NK-92 treated with Interleukin-12 subunit alpha and Interleukin-12 subunit beta, amount 100 ng/mL, for 24 hours (cell line): Measurements from ENCODE around the gene LMBR1L.
"Not testable (repeated sequence)": the region's sequence is repeated elsewhere in the genome, so short reads cannot be mapped to it uniquely, and the experiment has no call there.

Source experiments
- DNase-seq: peaks from one replicate; lab custom pipeline; 2025; lab: John Stamatoyannopoulos, UW

LMBR1L gene

GRCh38 chr12:49110464-49111155 lies at the start of gene LMBR1L:
LMBR1L (minus strand) TSS chr12:49110847; CDS start chr12:49110555, 292 bp downstream.
- peak; percentile 91 for DNase-seq

DNA sequence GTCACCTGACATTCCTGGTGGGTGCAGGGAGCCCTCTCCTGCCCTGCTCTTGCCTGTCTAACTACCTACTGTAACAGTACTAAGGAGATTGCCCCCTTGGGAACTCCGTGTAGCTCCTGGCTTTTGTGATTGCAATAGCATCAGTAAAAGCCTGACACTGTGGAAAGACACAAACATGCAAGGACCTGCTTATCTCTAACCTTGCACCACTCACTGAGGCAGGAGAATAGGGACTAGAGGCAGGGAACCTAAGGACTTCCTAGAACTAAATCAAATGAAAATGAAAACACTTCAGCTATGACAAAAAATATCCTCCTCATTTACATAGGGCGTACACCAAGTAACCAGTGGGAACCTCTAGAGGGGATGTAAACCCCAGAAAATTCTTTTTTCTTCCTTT lies 49.8 kb upstream of the LMBR1L start:
- DNase-seq: no peak

DNA sequence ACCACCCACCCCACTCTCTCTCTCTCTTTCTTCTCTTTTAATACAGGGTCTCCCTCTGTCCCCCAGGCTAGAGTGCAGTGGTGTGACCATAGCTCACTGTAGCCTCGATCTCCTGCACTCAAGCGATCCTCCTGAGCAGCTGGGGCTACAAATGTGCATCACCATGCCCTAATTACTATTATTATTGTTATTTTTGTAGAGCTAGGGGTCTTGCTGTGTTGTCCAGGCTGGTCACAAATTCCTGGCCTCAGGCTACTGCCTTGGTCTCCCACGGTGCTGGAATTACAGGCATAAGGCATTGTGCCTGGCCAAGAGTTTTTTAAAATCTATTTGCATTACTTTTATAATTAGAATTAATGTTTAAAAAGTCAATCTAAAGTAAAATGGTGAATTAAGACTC lies 43.6 kb upstream of the LMBR1L start:
- no peak for DNase-seq

DNA sequence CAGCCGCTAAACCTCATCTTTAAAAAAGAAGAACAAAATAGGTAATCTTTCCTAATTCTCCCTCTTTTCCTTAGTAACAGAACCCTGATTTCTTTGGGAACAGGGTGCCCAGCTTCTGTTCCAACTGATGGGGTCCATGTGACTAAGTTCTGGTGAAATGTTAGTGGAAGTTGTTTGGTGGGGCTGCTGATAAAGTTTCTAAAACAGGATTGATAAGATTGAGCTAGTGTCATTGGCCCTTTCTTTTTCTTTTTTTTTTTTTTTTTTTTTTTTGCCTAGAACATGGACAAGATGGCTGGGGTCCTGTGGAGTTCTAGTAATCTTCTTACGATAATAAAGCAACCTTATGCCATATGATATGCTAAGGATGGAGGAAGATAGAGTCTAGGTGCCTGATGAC lies 36.7 kb upstream of the LMBR1L start:
- DNase-seq: no peak

- no peak for DNase-seq
Measured at GRCh38 chr12:49146406-49146805, 35.8 kb upstream of the LMBR1L start.

DNA sequence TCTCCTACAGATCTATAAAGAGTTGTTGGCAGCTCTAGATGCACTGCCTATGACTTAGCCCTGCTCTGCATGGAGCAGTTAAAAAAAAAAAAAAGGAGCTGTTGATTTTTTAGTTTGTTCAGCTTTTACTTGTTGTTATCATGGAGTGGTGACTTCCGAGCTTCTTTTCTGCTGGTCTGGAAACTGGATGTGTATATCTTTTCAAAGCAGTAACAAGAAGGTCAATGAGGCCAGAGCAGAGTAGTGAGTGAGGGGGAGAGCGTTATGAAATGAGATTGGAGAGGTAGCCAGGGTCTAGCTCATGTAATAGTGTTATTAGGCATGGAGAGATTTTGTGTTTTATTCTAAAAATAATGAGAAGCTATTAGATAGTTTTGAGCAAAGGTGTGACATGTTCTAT lies 33.7 kb upstream of the LMBR1L start:
- no peak for DNase-seq

DNA sequence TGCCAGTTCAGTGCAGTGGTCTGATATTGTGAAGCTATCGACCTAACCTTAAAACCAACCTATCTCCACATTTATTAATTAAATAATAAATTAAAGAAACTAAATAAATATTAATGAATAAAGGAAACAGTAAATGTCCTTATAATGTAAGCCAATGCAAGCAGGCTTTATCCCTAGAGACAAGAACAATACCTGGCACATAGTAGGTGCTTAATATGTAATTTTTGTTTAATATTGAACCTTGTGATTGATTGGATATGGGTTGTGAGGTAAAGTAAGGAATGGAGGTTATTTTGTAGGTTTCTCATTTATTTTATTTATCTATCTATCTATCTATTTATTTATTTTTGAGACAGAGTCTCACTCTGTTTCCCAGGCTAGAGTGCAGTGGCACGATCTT lies 28.4 kb upstream of the LMBR1L start:
- DNase-seq: no peak

DNA sequence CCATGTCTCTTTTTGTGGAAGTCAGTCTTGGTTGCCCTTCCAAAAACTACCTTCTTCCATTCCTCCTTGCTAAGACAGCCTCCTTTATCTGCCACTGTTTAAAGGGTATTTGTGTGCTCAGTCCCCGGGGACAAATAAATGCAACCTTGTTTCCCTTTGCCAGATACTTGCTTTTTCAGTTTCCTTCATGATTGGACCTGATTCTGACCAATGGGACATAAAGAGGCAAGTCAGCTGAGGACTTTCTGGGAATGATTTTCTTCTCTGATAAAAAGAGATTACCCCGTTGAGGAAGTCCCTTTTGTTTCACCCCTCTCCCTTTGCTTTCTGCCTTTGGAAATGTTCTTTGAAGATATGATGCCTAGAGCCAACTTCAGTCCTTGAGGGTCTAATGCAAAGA lies 27.9 kb upstream of the LMBR1L start:
- no peak for DNase-seq

DNA sequence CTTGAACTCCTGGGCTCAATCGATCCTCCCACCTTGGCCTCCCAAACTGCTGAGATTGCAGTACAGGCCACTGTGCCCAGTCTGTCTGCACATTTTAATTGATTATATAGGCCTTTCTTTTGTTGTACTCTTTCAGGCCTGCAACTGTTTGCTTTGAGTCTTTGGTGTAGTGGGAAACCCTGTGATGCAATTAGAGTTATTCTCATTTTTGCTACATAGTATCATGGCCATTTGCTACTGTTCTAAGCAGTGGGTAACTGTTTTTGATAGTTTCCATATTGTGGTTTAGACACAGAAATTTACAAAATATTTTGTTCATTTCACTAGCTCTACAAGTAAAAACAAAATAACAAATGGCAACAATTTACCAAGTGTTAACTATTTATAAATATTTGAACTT lies 26.8 kb upstream of the LMBR1L start:
- DNase-seq: no peak

GRCh38 chr12:49136997-49137396 lies 26.4 kb upstream of the LMBR1L start:
- not testable (repeated sequence) for DNase-seq

DNA sequence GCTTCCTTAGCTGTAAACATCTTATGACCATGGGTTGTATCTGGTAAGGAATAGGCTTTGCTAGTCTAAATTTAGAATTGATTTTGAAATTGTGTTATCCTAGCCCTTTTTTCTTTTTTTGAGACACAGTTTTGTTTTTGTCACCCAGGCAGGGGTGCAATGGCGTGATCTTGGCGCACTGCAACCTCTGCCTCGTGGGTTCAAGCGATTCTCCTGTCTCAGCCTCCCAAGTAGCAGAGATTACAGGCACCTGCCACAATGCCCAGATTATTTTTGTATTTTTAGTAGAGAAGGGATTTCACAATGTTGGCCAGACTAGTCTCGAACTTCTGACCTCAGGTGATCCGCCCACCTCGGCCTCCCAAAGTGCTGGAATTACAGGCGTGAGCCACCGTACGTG lies 22.9 kb upstream of the LMBR1L start:
- no peak for DNase-seq

- DNase-seq: no peak
Measured at GRCh38 chr12:49133014-49133413, 22.4 kb upstream of the LMBR1L start.

- no peak for DNase-seq
Measured at GRCh38 chr12:49131894-49132461, 21.3 kb upstream of the LMBR1L start.

DNA sequence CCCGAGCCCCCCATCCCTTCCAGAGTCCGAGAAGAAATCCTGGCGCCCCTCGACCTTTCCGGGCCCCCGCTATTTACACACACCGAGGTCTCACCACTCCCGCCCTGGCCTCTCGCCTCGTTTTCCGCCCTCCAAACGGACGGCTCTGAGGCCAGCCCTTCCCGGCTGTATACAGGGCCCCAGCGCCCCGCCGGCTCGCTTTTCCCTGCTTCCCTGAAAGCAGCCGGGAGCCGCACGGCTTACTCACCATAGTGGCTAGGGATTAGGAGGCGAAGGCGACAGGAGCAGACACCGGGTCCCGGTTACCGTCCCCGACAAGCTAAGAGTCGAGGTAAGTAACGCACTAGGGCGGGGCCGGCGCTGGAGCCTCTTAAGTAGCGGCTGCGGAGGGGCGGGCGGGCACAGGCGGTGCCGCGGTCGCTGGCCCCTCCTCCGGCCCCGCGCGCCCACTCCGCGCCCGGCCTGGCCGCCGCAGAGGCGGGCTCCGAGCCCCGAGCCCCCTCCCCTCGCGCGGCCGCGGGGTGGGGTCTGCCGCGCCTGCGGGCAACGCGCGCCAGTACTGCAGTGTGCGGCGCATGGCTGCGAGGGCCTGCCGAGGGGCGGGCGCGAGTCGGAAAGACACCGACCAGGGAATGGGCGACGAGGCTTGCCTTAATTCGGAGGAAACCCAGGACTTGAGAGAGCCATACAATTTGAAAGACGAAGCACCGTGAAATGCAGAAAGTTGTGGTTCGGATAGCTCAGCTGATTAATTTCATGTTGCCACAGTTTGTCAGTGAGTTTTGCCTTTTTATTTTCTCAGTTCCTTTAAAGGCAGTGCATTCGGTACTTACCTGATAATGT lies 20.6 kb upstream of the LMBR1L start, which contains the start of gene TUBA1B:
Gene TUBA1B, minus strand, starts transcription at position 345 of the 843 bp plus-strand sequence. Its CDS starts 95 bp downstream, at position 250.
- DNase-seq: peak; percentile 83

GRCh38 chr12:49130151-49131050 lies 19.8 kb upstream of the LMBR1L start:
- peak; percentile 89 for DNase-seq

- no peak for DNase-seq
Measured at GRCh38 chr12:49129332-49130150, 18.9 kb upstream of the LMBR1L start.

DNA sequence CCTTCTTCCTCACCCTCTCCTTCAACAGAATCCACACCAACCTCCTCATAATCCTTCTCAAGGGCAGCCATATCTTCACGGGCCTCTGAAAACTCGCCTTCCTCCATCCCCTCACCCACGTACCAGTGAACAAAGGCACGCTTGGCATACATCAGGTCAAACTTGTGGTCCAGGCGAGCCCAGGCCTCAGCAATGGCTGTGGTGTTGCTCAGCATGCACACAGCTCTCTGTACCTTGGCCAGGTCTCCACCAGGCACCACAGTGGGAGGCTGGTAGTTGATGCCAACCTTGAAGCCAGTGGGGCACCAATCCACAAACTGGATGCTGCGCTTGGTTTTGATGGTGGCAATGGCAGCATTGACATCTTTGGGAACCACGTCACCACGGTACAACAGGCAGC lies 17.3 kb upstream of the LMBR1L start:
- DNase-seq: not testable (repeated sequence)

GRCh38 chr12:49126852-49127763 lies 16.5 kb upstream of the LMBR1L start:
- DNase-seq: no peak

DNA sequence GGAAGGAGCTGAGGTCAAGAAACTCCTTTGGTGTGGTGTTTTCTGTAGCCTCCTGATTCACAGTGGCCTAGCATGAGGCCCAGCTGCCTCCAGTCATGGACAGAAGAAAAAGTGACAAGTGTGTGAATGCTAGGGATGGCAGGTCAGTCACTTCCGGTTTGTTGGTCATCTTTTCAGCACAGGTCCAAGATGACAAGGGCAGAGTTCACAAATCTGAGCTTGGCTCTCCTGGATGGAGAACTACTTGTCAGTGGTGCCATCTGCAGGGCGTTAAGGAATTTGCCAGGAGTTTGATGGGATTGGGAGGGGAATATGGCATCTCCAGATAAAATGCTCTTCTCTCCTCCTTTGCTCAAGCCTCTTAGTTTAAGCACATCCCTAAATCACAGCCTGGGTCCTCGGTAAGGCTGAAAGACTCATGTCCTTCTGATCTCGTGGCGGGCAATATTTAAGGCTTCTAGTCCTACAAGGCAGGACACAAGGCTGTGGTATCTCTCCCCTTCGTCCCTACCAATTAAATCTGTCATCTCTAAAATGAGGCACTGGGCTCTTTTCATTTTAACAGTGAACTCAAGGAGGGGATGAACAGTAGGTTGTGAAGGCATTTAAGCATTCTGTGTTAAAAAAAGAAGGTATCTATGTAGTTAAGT lies 10.5 kb upstream of the LMBR1L start:
- DNase-seq: no peak
